Osteoblast (primary cell): Measurements from ENCODE around the gene CDR2. TPM values are rescaled to one million over a fixed set of nuclear protein-coding genes. Genes with fewer than 3 reads are reported as not detected.
A peak's percentile ranks its signal among the peaks of the same experiment; 100 is the strongest.

Experiments used
- DNase-seq: peaks from one replicate; pipeline ENCODE4 v3.0.0; 2011; ENCODE audit warnings: low spot score, mixed read lengths; ENCODE audit not compliant: insufficient read length; ENCODE audit errors: missing footprints
- H2AFZ ChIP-seq: 2 replicates; pipeline ENCODE4 v1.6.0; 2011; ENCODE audit warnings: mild to moderate bottlenecking, low read length
- H3K27ac ChIP-seq: 2 replicates; pipeline ENCODE4 v1.5.1; 2011; ENCODE audit warnings: mild to moderate bottlenecking, low read depth, low read length, moderate library complexity
- H3K27me3 ChIP-seq: 2 replicates; pipeline ENCODE4 v1.6.0; 2012; ENCODE audit warnings: mild to moderate bottlenecking, control low read depth, inconsistent platforms, low read length, moderate library complexity; ENCODE audit not compliant: insufficient read depth
- H3K36me3 ChIP-seq: 2 replicates; pipeline ENCODE4 v1.5.1; 2011; ENCODE audit warnings: mild to moderate bottlenecking, low read length, control low read depth, moderate library complexity; ENCODE audit not compliant: insufficient read depth
- H3K4me1 ChIP-seq: 2 replicates; pipeline ENCODE4 v1.5.1; 2011; ENCODE audit warnings: mild to moderate bottlenecking, low read length, control low read depth, moderate library complexity; ENCODE audit not compliant: insufficient read depth
- H3K4me2 ChIP-seq: 2 replicates; pipeline ENCODE4 v1.6.0; 2011; ENCODE audit warnings: mild to moderate bottlenecking, low read length; ENCODE audit not compliant: insufficient read depth
- H3K4me3 ChIP-seq: fragments of 200-600 bp; sonication (generic); 3 replicates; pipeline ENCODE4 v1.5.1; 2012; ENCODE audit warnings: mild to moderate bottlenecking, low read length, inconsistent platforms; ENCODE audit not compliant: insufficient read depth
- H3K79me2 ChIP-seq: 2 replicates; pipeline ENCODE4 v1.6.0; 2012; ENCODE audit warnings: mild to moderate bottlenecking, low read length, control low read depth, inconsistent platforms; ENCODE audit not compliant: insufficient read depth
- H3K9me3 ChIP-seq: 2 replicates; pipeline ENCODE4 v1.5.1; 2011; ENCODE audit warnings: low read depth, low read length, control low read depth
- H4K20me1 ChIP-seq: 2 replicates; pipeline ENCODE4 v1.6.0; 2012; ENCODE audit warnings: mild to moderate bottlenecking, low read length, control low read depth; ENCODE audit not compliant: insufficient read depth
- CTCF ChIP-seq: IDR thresholded peaks from 2 replicates; pipeline ENCODE4 v1.5.1; 2011; ENCODE audit warnings: mild to moderate bottlenecking, low read depth, low read length, moderate library complexity; ENCODE audit errors: extremely low read depth
- total RNA-seq: library from RNA; depleted of rRNA; stranded (reverse); fragments of >200 nt; gene quantifications from 2 replicates; pipeline ENCODE4 v1.2.3, GENCODE V29; 2012

CDR2 gene
- total RNA-seq, 1 donor = 52.5 TPM

- H3K27me3 ChIP-seq = no peaks in the 10 kb centered on the region
- DNase-seq = no peak
- H3K9me3 ChIP-seq = no peaks in the 10 kb centered on the region
- H3K4me1 ChIP-seq = no peaks in the 10 kb centered on the region
- TF ChIP-seq CTCF = no peak
- no peaks in the 10 kb centered on the region for H3K79me2 ChIP-seq
- H3K27ac ChIP-seq = no peak overlapping the region
- H4K20me1 ChIP-seq = no peaks in the 10 kb centered on the region
- H2AFZ ChIP-seq = no peak overlapping the region
- H3K36me3 ChIP-seq = peaks cover 41% of the 10 kb centered on the region
- no peak overlapping the region for H3K4me2 ChIP-seq
- H3K4me3 ChIP-seq = no peak overlapping the region
Measured at GRCh38 chr16:22314661-22315626, 59.5 kb downstream of the CDR2 start.

GRCh38 chr16:22313876-22314470, 60.4 kb downstream of the CDR2 start:
- no peaks in the 10 kb centered on the region for H4K20me1 ChIP-seq
- H2AFZ ChIP-seq = no peak overlapping the region
- H3K4me1 ChIP-seq = no peaks in the 10 kb centered on the region
- H3K4me2 ChIP-seq = no peak overlapping the region
- no peak for DNase-seq
- peaks cover 44% of the 10 kb centered on the region for H3K36me3 ChIP-seq
- H3K4me3 ChIP-seq = no peak overlapping the region
- no peak overlapping the region for H3K27ac ChIP-seq
- no peaks in the 10 kb centered on the region for H3K9me3 ChIP-seq
- no peak for TF ChIP-seq CTCF
- no peaks in the 10 kb centered on the region for H3K79me2 ChIP-seq
- no peaks in the 10 kb centered on the region for H3K27me3 ChIP-seq

GRCh38 chr16:22312897-22313781, 61.3 kb downstream of the CDR2 start:
- peak; percentile 70 for DNase-seq
- Histone ChIP-seq H3K9me3 (no peaks in the 10 kb centered on the region), H3K36me3 (peaks cover 44% of the 10 kb centered on the region), H3K27me3 (no peaks in the 10 kb centered on the region), H3K4me1 (no peaks in the 10 kb centered on the region), H3K4me2 (no peak overlapping the region), H3K27ac (no peak overlapping the region), H3K79me2 (no peaks in the 10 kb centered on the region), H3K4me3 (no peak overlapping the region), H2AFZ (no peak overlapping the region), H4K20me1 (no peaks in the 10 kb centered on the region)
- TF ChIP-seq CTCF = no peak
